Tibial nerve (tissue), 4 donors: ENCODE results near the gene CSPG5.

Source experiments
- CTCF ChIP-seq, 5 experiments: fragments of 200-600 bp in 3 of 5; fragments of 450-650 bp in 2 of 5; sonication (generic) in 3 of 5; IDR thresholded peaks; one replicate each; pipeline ENCODE4 v1.5.1; 2016 to 2019; ENCODE audit warnings: antibody characterized with exemption in 5 of 5, mild to moderate bottlenecking in 3 of 5, moderate library complexity in 2 of 5
- EP300 ChIP-seq, 2 donors: sonication (generic); formaldehyde crosslinking; IDR thresholded peaks; one replicate each; pipeline ENCODE4 v1.6.1; 2017; ENCODE audit warnings: antibody characterized with exemption in 2 of 2, mild to moderate bottlenecking in 1 of 2
- POLR2A ChIP-seq, 2 donors: fragments of 450-650 bp; IDR thresholded peaks; one replicate each; pipeline ENCODE4 v1.6.1; 2017; ENCODE audit warnings: antibody characterized with exemption in 2 of 2, mild to moderate bottlenecking in 2 of 2, moderate library complexity in 2 of 2

GRCh38 chr3:47581835-47582234 is 3.2 kb upstream of the CSPG5 start:
- TF ChIP-seq CTCF (IDR thresholded peaks at IDR 0.05): no peak
- no peak for TF ChIP-seq POLR2A (IDR thresholded peaks at IDR 0.05)
- no peak for TF ChIP-seq EP300 (IDR thresholded peaks at IDR 0.05)
